Neural crest cell (in vitro differentiated cells): ENCODE data around the gene MEX3A. TPM values are rescaled to one million over a fixed set of nuclear protein-coding genes. Genes with fewer than 3 reads are reported as not detected.
A peak's percentile ranks its signal among the peaks of the same experiment; 100 is the strongest.

Source experiments
- DNase-seq: peaks from one replicate; pipeline ENCODE4 v3.0.0; 2021; ENCODE audit warnings: low read depth, mixed read lengths, low spot score
- H3K27ac Mint-ChIP-seq: one replicate; pipeline ENCODE4 v1.8.0; 2021; ENCODE audit warnings: mild to moderate bottlenecking, mixed read lengths; ENCODE audit not compliant: unreplicated experiment
- H3K27me3 Mint-ChIP-seq: 2 replicates; pipeline ENCODE4 v1.8.0; 2021; ENCODE audit warnings: low read depth, mild to moderate bottlenecking, mixed read lengths
- H3K36me3 Mint-ChIP-seq: 2 replicates; pipeline ENCODE4 v1.8.0; 2021; ENCODE audit warnings: low read depth, mild to moderate bottlenecking, mixed read lengths
- H3K4me1 Mint-ChIP-seq: 2 replicates; pipeline ENCODE4 v1.8.0; 2021; ENCODE audit warnings: mixed read lengths
- H3K4me3 Mint-ChIP-seq: one replicate; pipeline ENCODE4 v1.8.0; 2021; ENCODE audit warnings: mild to moderate bottlenecking, mixed read lengths
- H3K9me3 Mint-ChIP-seq: 2 replicates; pipeline ENCODE4 v1.8.0; 2021; ENCODE audit warnings: mixed read lengths
- total RNA-seq: library from RNA; stranded (reverse); gene quantifications from 2 replicates; pipeline ENCODE4 v1.2.1, GENCODE V29; 2021
- TF ChIP-seq, protein P1 (sequence below): fragments of 200-600 bp; sonication (generic); conservative IDR thresholded peaks from 2 replicates; pipeline ENCODE4 v1.5.0; 2021; ENCODE audit warnings: antibody characterized with exemption, mild to moderate bottlenecking

The MEX3A gene
- total RNA-seq, 1 donor from 2014 or later = 114 TPM

DNA sequence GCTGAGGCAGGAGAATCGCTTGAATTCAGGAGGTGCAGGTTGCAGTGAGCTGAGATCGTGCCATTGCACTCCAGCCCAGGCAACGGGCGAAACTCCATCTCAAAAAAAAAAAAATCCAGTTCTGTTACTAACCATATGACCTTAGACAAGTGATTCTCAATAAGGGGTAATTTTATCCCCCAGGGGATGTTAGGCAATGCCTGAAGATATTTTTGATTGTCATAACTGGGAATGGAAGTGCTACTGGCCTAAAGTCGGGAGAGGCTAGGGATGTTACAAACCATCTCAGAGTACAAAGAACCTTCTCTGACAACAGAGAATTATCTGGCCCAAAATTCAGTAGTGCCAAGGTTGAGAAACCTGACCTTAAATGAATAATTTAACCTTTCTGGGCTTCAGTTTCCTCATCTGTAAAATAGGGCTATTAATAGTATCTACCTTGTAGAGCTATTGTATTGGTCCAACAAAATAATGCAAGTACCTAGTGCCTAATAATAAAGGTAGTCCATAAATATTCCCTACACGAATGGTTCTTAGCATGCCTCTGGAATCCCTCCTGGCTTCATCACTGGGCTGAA, 26.5 kb upstream of the MEX3A start:
- peaks cover 3% of the 10 kb centered on the region for H3K27me3 Mint-ChIP-seq
- no peaks in the 10 kb centered on the region for H3K9me3 Mint-ChIP-seq
- H3K4me3 Mint-ChIP-seq = no peak overlapping the region
- no peak overlapping the region for H3K27ac Mint-ChIP-seq
- peaks cover 66% of the 10 kb centered on the region for H3K4me1 Mint-ChIP-seq
- no peak for DNase-seq
- H3K36me3 Mint-ChIP-seq = no peaks in the 10 kb centered on the region
- TF ChIP-seq, protein P1, sequence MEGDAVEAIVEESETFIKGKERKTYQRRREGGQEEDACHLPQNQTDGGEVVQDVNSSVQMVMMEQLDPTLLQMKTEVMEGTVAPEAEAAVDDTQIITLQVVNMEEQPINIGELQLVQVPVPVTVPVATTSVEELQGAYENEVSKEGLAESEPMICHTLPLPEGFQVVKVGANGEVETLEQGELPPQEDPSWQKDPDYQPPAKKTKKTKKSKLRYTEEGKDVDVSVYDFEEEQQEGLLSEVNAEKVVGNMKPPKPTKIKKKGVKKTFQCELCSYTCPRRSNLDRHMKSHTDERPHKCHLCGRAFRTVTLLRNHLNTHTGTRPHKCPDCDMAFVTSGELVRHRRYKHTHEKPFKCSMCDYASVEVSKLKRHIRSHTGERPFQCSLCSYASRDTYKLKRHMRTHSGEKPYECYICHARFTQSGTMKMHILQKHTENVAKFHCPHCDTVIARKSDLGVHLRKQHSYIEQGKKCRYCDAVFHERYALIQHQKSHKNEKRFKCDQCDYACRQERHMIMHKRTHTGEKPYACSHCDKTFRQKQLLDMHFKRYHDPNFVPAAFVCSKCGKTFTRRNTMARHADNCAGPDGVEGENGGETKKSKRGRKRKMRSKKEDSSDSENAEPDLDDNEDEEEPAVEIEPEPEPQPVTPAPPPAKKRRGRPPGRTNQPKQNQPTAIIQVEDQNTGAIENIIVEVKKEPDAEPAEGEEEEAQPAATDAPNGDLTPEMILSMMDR = no peak

DNA sequence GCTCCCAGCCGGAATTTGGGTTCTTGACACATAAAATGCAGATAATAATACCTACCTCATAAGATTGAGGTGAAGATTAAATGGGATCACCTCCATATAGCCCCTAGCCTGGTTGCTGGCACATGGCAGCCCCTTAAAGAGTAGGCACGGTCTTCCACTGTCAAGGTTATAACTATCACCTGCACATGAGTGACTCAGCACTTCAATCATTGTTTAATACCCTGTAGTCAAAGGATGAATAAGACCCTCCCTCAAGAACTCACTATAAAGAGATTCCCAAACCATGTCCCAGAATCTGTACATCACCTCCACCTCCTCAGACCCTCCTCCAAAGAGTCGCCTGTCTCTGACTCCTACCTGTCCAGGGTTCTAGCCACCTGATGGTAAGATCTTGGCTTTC, 25.8 kb upstream of the MEX3A start:
- H3K4me3 Mint-ChIP-seq = no peak overlapping the region
- no peaks in the 10 kb centered on the region for H3K9me3 Mint-ChIP-seq
- H3K27ac Mint-ChIP-seq = no peak overlapping the region
- H3K27me3 Mint-ChIP-seq = no peaks in the 10 kb centered on the region
- H3K36me3 Mint-ChIP-seq = no peaks in the 10 kb centered on the region
- peaks cover 65% of the 10 kb centered on the region for H3K4me1 Mint-ChIP-seq
- TF ChIP-seq, protein P1 = no peak
- no peak for DNase-seq

DNA sequence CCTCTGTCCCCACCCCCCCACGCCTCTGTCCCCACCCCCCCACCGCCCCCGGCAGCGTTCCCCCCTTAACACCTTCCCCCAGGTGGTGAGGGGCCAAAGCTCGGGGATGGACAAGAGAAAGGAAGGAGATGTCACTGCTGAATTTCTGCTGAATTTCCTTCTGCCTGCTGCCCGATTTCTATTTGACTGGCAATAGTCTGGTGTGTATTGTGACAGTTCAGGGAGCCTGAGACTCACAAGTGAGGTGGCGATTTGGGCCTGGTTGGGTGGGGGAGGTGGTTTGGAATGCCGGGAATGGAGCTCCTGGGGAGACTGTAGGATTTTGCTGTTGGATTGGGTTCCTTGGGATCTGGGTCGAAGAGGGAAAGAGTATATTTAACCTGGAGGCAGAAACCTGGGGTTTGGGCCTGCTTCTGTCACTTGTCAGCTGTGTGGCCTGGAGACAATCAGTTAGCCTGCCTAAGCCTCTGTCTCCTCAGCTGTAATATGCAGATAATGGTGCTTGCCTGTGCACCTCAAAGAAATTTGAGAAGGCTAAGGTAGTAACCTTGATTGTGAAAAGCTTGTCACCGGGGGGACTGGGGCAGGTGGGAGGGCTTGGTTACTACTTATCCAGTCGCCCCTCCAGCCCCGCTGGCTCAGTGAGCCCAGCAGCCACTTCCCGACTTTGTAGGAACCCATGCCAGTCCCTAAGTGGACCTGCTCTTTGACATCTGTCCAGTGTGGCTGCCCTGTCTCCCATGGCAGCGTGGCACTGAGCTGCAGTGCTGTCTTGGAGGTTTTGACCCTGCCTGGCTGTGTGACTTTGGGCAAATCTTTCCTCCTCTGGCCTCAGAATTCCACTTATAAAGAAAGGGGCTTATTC, 24.6 kb upstream of the MEX3A start:
- TF ChIP-seq, protein P1 = no peak
- Mint-ChIP-seq H3K27me3 (no peaks in the 10 kb centered on the region), H3K27ac (peak overlapping the region; percentile 94), H3K36me3 (peaks cover 3% of the 10 kb centered on the region), H3K4me1 (peaks cover 59% of the 10 kb centered on the region), H3K9me3 (no peaks in the 10 kb centered on the region), H3K4me3 (peak overlapping the region; percentile 75)
- no peak for DNase-seq

DNA sequence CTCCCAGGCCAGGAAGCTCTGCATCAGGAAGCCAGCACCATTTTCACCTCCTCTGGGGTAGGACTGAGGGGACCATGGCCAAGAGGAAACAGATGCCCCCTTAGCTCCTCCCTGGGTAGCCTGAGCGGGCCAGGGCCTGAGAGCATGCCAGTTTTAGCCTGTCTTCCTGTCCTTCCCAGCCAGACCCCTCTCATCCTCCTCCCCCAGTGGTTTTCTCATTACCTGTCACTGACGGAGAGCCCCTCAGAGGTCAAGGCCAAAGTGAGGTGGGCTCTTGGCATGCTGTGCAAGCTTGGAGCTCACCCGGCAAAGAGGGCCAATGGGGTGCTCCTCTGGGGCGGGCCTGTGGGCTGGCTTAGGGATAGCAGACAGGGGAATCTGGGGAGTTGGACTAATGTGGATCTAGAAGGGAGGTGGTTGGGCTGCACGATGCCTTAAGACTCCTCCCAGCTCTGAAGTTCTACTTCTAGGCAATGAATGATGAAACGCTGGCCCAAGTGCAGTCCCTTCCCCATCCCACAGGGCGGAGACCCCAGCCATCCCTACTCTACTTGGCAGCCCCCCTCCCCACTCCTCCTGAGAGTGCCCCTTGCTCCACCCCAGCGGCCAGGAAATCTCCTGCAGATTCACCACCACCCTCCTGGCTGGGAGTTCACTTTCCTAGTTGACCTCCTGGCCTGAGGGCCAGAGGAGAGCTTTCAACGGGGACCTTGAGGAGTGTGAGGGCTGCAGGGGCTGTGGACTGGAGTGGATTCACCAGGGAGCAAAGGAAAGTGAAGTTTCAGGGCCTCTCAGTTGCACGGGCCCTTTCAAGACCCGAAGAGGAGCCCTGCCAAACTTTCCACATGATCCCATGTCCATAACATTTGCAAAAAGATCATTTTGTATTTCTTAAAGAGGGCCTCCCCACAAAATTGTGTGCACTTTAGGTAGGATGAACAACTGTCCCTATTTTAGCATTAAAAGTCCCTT, 22.9 kb upstream of the MEX3A start:
- DNase-seq = no peak
- Mint-ChIP-seq H3K9me3 (no peaks in the 10 kb centered on the region), H3K36me3 (peaks cover 9% of the 10 kb centered on the region), H3K27me3 (no peaks in the 10 kb centered on the region), H3K4me3 (peak overlapping the region; percentile 82), H3K27ac (peak overlapping the region; percentile 97), H3K4me1 (peaks cover 72% of the 10 kb centered on the region)
- TF ChIP-seq, protein P1 = no peak

DNA sequence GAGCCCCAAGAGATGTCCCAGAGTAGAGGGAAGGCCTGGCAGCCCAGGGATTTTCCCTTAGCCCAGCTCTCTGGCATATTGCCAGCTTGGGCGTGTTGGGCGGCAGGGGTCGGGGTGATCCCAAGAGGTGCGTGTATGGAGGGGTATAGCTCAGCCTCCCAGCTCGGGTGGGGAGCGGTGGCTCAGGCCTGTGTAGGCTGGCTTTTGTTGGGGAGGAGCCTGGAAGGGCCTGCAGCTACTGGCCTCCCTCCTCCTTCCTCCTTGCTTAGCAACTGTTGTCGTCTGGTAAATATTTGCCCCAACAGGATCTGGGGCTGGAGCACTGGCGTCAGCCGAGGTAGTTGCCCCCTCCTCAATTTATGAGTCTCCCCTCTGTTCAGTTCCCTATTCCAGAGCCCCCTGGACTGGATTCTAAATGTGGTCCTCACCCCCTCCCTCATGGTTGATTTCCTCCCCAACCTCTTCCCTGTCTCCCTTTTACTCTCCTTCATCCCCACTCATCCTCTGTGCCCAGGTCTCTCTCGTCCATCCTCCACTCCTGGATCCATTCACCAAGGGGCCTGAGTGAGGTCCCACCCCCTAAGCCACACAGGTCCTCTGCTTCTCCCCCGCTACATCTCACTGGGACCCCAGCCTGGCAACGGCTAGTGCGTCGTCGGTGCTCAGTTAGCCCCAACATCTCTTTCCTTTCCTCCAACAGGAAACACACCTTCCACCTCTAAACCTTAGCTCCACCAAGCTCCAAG, 22.0 kb upstream of the MEX3A start:
- no peak for DNase-seq
- Mint-ChIP-seq H3K4me3 (peak overlapping the region; percentile 70), H3K27ac (peak overlapping the region; percentile 97), H3K4me1 (peaks cover 70% of the 10 kb centered on the region), H3K27me3 (no peaks in the 10 kb centered on the region), H3K36me3 (peaks cover 9% of the 10 kb centered on the region), H3K9me3 (no peaks in the 10 kb centered on the region)
- TF ChIP-seq, protein P1 = no peak
